Stimulated activated naive B cell treated with anti-CD40 and anti-IgM and Interleukin-4, amounts not matched to agents 10 μg/mL and 1 μg/mL and 100 μg/mL, for 72 hours (primary cell): ENCODE data around the gene RASL11B.

Experiments
- ATAC-seq, 2 donors: fragments of 150-1000 bp; cut with Tn5 transposase; replicated peaks; 2 replicates each; pipeline ENCODE4 v1.10.0; 2021; ENCODE audit warnings: moderate library complexity in 1 of 2
- DNase-seq: peaks from one replicate; pipeline ENCODE4 v3.0.0; 2021
- H3K27ac Mint-ChIP-seq: one replicate; pipeline ENCODE4 v1.8.0; 2022; ENCODE audit warnings: mild to moderate bottlenecking, mixed read lengths
- H3K27me3 Mint-ChIP-seq, 2 donors: one replicate each; pipeline ENCODE4 v1.8.0; 2022; ENCODE audit warnings: mixed read lengths in 2 of 2
- H3K36me3 Mint-ChIP-seq, 2 donors: one replicate each; pipeline ENCODE4 v1.8.0; 2022; ENCODE audit warnings: mixed read lengths in 2 of 2, mild to moderate bottlenecking in 1 of 2
- H3K4me1 Mint-ChIP-seq, 2 donors: one replicate each; pipeline ENCODE4 v1.8.0; 2022; ENCODE audit warnings: mixed read lengths in 2 of 2, mild to moderate bottlenecking in 1 of 2
- H3K4me3 Mint-ChIP-seq, 2 donors: one replicate each; pipeline ENCODE4 v1.8.0; 2022; ENCODE audit warnings: mild to moderate bottlenecking in 2 of 2, mixed read lengths in 2 of 2, moderate library complexity in 1 of 2
- H3K9me3 Mint-ChIP-seq, 2 donors: one replicate each; pipeline ENCODE4 v1.8.0; 2022; ENCODE audit warnings: mixed read lengths in 2 of 2, mild to moderate bottlenecking in 1 of 2

RASL11B gene

GRCh38 chr4:52873861-52874343 lies 11.8 kb downstream of the RASL11B start:
- Mint-ChIP-seq H3K9me3 (no peaks in the 10 kb centered on the region), H3K4me3 (no peak overlapping the region), H3K4me1 (no peaks in the 10 kb centered on the region), H3K36me3 (peaks cover 47 to 57% of the 10 kb centered on the region in 2 donors), H3K27me3 (no peaks in the 10 kb centered on the region), H3K27ac (no peak overlapping the region)
- ATAC-seq = no peak
- DNase-seq = no peak

- no peaks in the 10 kb centered on the region for H3K9me3 Mint-ChIP-seq
- no peaks in the 10 kb centered on the region for H3K27me3 Mint-ChIP-seq
- peaks cover 48 to 59% of the 10 kb centered on the region in 2 donors for H3K36me3 Mint-ChIP-seq
- H3K4me1 Mint-ChIP-seq = no peaks in the 10 kb centered on the region
- no peak for ATAC-seq
- no peak overlapping the region for H3K27ac Mint-ChIP-seq
- no peak overlapping the region for H3K4me3 Mint-ChIP-seq
- no peak for DNase-seq
Measured at GRCh38 chr4:52874948-52875347, 12.8 kb downstream of the RASL11B start.

GRCh38 chr4:52876069-52876468 lies 14.0 kb downstream of the RASL11B start:
- H3K4me1 Mint-ChIP-seq = no peaks in the 10 kb centered on the region
- no peak for ATAC-seq
- no peak for DNase-seq
- no peak overlapping the region for H3K27ac Mint-ChIP-seq
- H3K4me3 Mint-ChIP-seq = no peak overlapping the region
- H3K36me3 Mint-ChIP-seq = peaks cover 43 to 58% of the 10 kb centered on the region in 2 donors
- no peaks in the 10 kb centered on the region for H3K27me3 Mint-ChIP-seq
- H3K9me3 Mint-ChIP-seq = no peaks in the 10 kb centered on the region

GRCh38 chr4:52877036-52877435 lies 14.9 kb downstream of the RASL11B start:
- no peak for DNase-seq
- Mint-ChIP-seq H3K27me3 (no peaks in the 10 kb centered on the region), H3K27ac (no peak overlapping the region), H3K4me1 (no peaks in the 10 kb centered on the region), H3K4me3 (no peak overlapping the region), H3K36me3 (peaks cover 46 to 60% of the 10 kb centered on the region in 2 donors), H3K9me3 (no peaks in the 10 kb centered on the region)
- no peak for ATAC-seq

- Mint-ChIP-seq H3K9me3 (no peaks in the 10 kb centered on the region), H3K27ac (no peak overlapping the region), H3K27me3 (no peaks in the 10 kb centered on the region), H3K4me3 (no peak overlapping the region), H3K36me3 (peaks cover 48 to 60% of the 10 kb centered on the region in 2 donors), H3K4me1 (no peaks in the 10 kb centered on the region)
- DNase-seq = no peak
- ATAC-seq = no peak
Measured at GRCh38 chr4:52877694-52878093, 15.6 kb downstream of the RASL11B start.

GRCh38 chr4:52879471-52879870 lies 17.4 kb downstream of the RASL11B start:
- H3K27ac Mint-ChIP-seq = no peak overlapping the region
- no peaks in the 10 kb centered on the region for H3K4me1 Mint-ChIP-seq
- H3K27me3 Mint-ChIP-seq = no peaks in the 10 kb centered on the region
- H3K36me3 Mint-ChIP-seq = peaks cover 51 to 57% of the 10 kb centered on the region in 2 donors
- H3K4me3 Mint-ChIP-seq = no peak overlapping the region
- DNase-seq (no peak), ATAC-seq (no peak)
- H3K9me3 Mint-ChIP-seq = no peaks in the 10 kb centered on the region

- H3K27me3 Mint-ChIP-seq = no peaks in the 10 kb centered on the region
- DNase-seq = no peak
- H3K27ac Mint-ChIP-seq = no peak overlapping the region
- no peaks in the 10 kb centered on the region for H3K9me3 Mint-ChIP-seq
- H3K36me3 Mint-ChIP-seq = peaks cover 54 to 64% of the 10 kb centered on the region in 2 donors
- ATAC-seq = no peak
- H3K4me1 Mint-ChIP-seq = no peaks in the 10 kb centered on the region
- H3K4me3 Mint-ChIP-seq = no peak overlapping the region
Measured at GRCh38 chr4:52880994-52881393, 18.9 kb downstream of the RASL11B start.

- H3K27ac Mint-ChIP-seq = no peak overlapping the region
- H3K4me3 Mint-ChIP-seq = no peak overlapping the region
- DNase-seq (no peak), ATAC-seq (no peak)
- H3K4me1 Mint-ChIP-seq = no peaks in the 10 kb centered on the region
- H3K27me3 Mint-ChIP-seq = no peaks in the 10 kb centered on the region
- H3K36me3 Mint-ChIP-seq = peaks cover 55 to 63% of the 10 kb centered on the region in 2 donors
- H3K9me3 Mint-ChIP-seq = peaks cover 4 to 5% of the 10 kb centered on the region in 2 donors
Measured at GRCh38 chr4:52883183-52883621, 21.1 kb downstream of the RASL11B start.

GRCh38 chr4:52883707-52884669 lies 21.9 kb downstream of the RASL11B start:
- ATAC-seq = no peak
- Mint-ChIP-seq H3K9me3 (peaks cover 9 to 10% of the 10 kb centered on the region in 2 donors), H3K27ac (no peak overlapping the region), H3K36me3 (peaks cover 57 to 65% of the 10 kb centered on the region in 2 donors), H3K4me1 (no peaks in the 10 kb centered on the region), H3K27me3 (no peaks in the 10 kb centered on the region), H3K4me3 (no peak overlapping the region)
- no peak for DNase-seq

GRCh38 chr4:52884994-52885393 lies 22.9 kb downstream of the RASL11B start:
- no peaks in the 10 kb centered on the region for H3K4me1 Mint-ChIP-seq
- ATAC-seq = no peak
- H3K36me3 Mint-ChIP-seq = peaks cover 63 to 72% of the 10 kb centered on the region in 2 donors
- no peak for DNase-seq
- H3K27me3 Mint-ChIP-seq = no peaks in the 10 kb centered on the region
- no peak overlapping the region for H3K27ac Mint-ChIP-seq
- no peak overlapping the region for H3K4me3 Mint-ChIP-seq
- H3K9me3 Mint-ChIP-seq = peaks cover 9 to 10% of the 10 kb centered on the region in 2 donors

- peaks cover 43 to 59% of the 10 kb centered on the region in 2 donors for H3K36me3 Mint-ChIP-seq
- no peaks in the 10 kb centered on the region for H3K27me3 Mint-ChIP-seq
- ATAC-seq (no peak), DNase-seq (no peak)
- peaks cover 9 to 10% of the 10 kb centered on the region in 2 donors for H3K9me3 Mint-ChIP-seq
- H3K4me1 Mint-ChIP-seq = no peaks in the 10 kb centered on the region
- no peak overlapping the region for H3K4me3 Mint-ChIP-seq
- H3K27ac Mint-ChIP-seq = no peak overlapping the region
Measured at GRCh38 chr4:52889354-52889753, 27.2 kb downstream of the RASL11B start.

GRCh38 chr4:52889778-52890520 lies 27.8 kb downstream of the RASL11B start:
- H3K27me3 Mint-ChIP-seq = no peaks in the 10 kb centered on the region
- H3K9me3 Mint-ChIP-seq = peaks cover 9 to 10% of the 10 kb centered on the region in 2 donors
- ATAC-seq (no peak), DNase-seq (no peak)
- peaks cover 41 to 54% of the 10 kb centered on the region in 2 donors for H3K36me3 Mint-ChIP-seq
- no peak overlapping the region for H3K4me3 Mint-ChIP-seq
- no peak overlapping the region for H3K27ac Mint-ChIP-seq
- no peaks in the 10 kb centered on the region for H3K4me1 Mint-ChIP-seq

- H3K27ac Mint-ChIP-seq = no peak overlapping the region
Measured at GRCh38 chr4:52890521-52890791, 28.3 kb downstream of the RASL11B start.

GRCh38 chr4:52891743-52892142 lies 29.6 kb downstream of the RASL11B start:
- Mint-ChIP-seq H3K27me3 (no peaks in the 10 kb centered on the region), H3K27ac (no peak overlapping the region), H3K4me1 (no peaks in the 10 kb centered on the region), H3K9me3 (peaks cover 9 to 10% of the 10 kb centered on the region in 2 donors), H3K4me3 (no peak overlapping the region), H3K36me3 (peaks cover 28 to 37% of the 10 kb centered on the region in 2 donors)
- ATAC-seq = no peak
- no peak for DNase-seq

More at GRCh38 chr4:52890521-52890791, 28.3 kb downstream of the RASL11B start:
- peaks cover 9 to 10% of the 10 kb centered on the region in 2 donors for H3K9me3 Mint-ChIP-seq
- DNase-seq (no peak), ATAC-seq (no peak)
- H3K4me1 Mint-ChIP-seq = no peaks in the 10 kb centered on the region
- H3K36me3 Mint-ChIP-seq = peaks cover 36 to 49% of the 10 kb centered on the region in 2 donors
- H3K27me3 Mint-ChIP-seq = no peaks in the 10 kb centered on the region
- no peak overlapping the region for H3K4me3 Mint-ChIP-seq
